ENCODE data around the gene ITPR3. TPM values are rescaled to one million over a fixed set of nuclear protein-coding genes. Genes with fewer than 3 reads are reported as not detected.

The ITPR3 gene
- total RNA-seq, 4 donors from 2014 or later = 174 to 206 (median 199) TPM

GRCh38 chr6:33668914-33669313 lies 47.8 kb downstream of the ITPR3 start:
- 51% methylated on average over 16 of the region's 17 CpGs for WGBS

DNA sequence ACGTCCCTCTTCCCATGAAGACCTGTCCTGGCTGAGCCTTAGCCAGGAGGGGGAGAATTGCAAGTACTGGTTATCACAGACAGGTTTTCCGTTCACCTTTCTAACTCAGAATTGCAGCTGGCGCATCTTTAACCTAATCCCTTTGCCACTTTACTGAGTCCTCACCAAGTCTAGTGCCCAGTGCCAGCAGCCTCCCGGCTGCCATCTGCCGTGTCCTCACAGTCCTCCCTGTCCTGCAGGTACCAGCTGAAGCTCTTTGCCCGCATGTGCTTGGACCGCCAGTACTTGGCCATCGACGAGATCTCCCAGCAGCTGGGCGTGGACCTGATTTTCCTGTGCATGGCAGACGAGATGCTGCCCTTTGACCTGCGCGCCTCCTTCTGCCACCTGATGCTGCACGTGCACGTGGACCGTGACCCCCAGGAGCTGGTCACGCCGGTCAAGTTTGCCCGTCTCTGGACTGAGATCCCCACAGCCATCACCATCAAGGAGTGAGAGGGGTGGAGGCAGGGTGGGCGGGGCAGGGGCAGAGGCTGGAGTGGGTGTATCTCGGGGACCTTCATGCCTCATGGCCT lies 49.1 kb downstream of the ITPR3 start:
- Histone ChIP-seq H3K27me3 (no peaks in the 10 kb centered on the region), H3K27ac (peak overlapping the region; percentile 33), H3K36me3 (peaks cover 95% of the 10 kb centered on the region), H3K4me1 (peaks cover 7% of the 10 kb centered on the region), H3K9me3 (no peaks in the 10 kb centered on the region), H3K4me3 (no peak overlapping the region)
- no peak for DNase-seq (ENCODE audit: low spot score in 2 of 2)
- 89% methylated on average over 20 of the region's 21 CpGs for WGBS
- TF ChIP-seq POLR2A (IDR thresholded peaks at IDR 0.05) = no peak

More at GRCh38 chr6:33668914-33669313, 47.8 kb downstream of the ITPR3 start:
- Histone ChIP-seq H3K9me3 (no peaks in the 10 kb centered on the region), H3K27me3 (no peaks in the 10 kb centered on the region), H3K36me3 (peaks cover 95% of the 10 kb centered on the region), H3K27ac (peak overlapping the region; percentile 40), H3K4me1 (peaks cover 7% of the 10 kb centered on the region), H3K4me3 (no peak overlapping the region)
- DNase-seq (ENCODE audit: low spot score in 2 of 2) = peak in 1 of 2 donors; percentile 70
- TF ChIP-seq, protein P1, sequence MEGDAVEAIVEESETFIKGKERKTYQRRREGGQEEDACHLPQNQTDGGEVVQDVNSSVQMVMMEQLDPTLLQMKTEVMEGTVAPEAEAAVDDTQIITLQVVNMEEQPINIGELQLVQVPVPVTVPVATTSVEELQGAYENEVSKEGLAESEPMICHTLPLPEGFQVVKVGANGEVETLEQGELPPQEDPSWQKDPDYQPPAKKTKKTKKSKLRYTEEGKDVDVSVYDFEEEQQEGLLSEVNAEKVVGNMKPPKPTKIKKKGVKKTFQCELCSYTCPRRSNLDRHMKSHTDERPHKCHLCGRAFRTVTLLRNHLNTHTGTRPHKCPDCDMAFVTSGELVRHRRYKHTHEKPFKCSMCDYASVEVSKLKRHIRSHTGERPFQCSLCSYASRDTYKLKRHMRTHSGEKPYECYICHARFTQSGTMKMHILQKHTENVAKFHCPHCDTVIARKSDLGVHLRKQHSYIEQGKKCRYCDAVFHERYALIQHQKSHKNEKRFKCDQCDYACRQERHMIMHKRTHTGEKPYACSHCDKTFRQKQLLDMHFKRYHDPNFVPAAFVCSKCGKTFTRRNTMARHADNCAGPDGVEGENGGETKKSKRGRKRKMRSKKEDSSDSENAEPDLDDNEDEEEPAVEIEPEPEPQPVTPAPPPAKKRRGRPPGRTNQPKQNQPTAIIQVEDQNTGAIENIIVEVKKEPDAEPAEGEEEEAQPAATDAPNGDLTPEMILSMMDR (IDR thresholded peaks at IDR 0.05) = no peak
- TF ChIP-seq POLR2A (IDR thresholded peaks at IDR 0.05) (no peak), EP300 (IDR thresholded peaks at IDR 0.05) (no peak), POLR2AphosphoS5 (IDR thresholded peaks at IDR 0.05) (no peak)

- H3K36me3 ChIP-seq = peaks cover 95% of the 10 kb centered on the region
- no peak overlapping the region for H3K4me3 ChIP-seq
- H3K9me3 ChIP-seq = no peaks in the 10 kb centered on the region
- no peak for DNase-seq (ENCODE audit: low spot score in 2 of 2)
- H3K4me1 ChIP-seq = peaks cover 12% of the 10 kb centered on the region
- TF ChIP-seq EP300 (IDR thresholded peaks at IDR 0.05) = no peak
- no peak for TF ChIP-seq POLR2A (IDR thresholded peaks at IDR 0.05)
- TF ChIP-seq, protein P1 (IDR thresholded peaks at IDR 0.05) = no peak
- no peak for TF ChIP-seq POLR2AphosphoS5 (IDR thresholded peaks at IDR 0.05)
- WGBS = 78% methylated on average over 26 of the region's 30 CpGs
- H3K27ac ChIP-seq = peak overlapping the region; percentile 35
- H3K27me3 ChIP-seq = no peaks in the 10 kb centered on the region
Measured at GRCh38 chr6:33670971-33671743, 50.0 kb downstream of the ITPR3 start.

DNA sequence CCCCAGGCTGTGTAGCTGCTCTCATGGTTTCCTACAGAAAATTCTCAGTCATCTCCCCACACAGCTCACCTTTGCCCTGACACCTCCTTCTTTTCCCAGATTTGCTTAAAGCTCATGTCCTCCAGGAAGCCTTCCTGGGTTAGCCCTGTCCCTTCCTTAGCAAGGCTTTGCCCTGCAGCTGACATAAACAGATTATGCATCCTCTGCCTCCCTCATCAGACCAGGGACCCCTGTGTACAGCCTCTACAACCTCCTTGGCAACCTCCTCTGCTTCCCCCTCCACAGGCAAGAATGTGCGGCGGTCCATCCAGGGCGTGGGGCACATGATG lies 50.6 kb downstream of the ITPR3 start:
- H3K27me3 ChIP-seq = no peaks in the 10 kb centered on the region
- TF ChIP-seq EP300 (IDR thresholded peaks at IDR 0.05) (no peak), POLR2AphosphoS5 (IDR thresholded peaks at IDR 0.05) (no peak), POLR2A (IDR thresholded peaks at IDR 0.05) (no peak)
- TF ChIP-seq, protein P1 (IDR thresholded peaks at IDR 0.05) = no peak
- peaks cover 95% of the 10 kb centered on the region for H3K36me3 ChIP-seq
- H3K4me1 ChIP-seq = peaks cover 12% of the 10 kb centered on the region
- no peak for DNase-seq (ENCODE audit: low spot score in 2 of 2)
- H3K9me3 ChIP-seq = no peaks in the 10 kb centered on the region
- H3K27ac ChIP-seq = peak overlapping the region; percentile 41
- 100% methylated on average over 3 of the region's 3 CpGs for WGBS
- H3K4me3 ChIP-seq = no peak overlapping the region

DNA sequence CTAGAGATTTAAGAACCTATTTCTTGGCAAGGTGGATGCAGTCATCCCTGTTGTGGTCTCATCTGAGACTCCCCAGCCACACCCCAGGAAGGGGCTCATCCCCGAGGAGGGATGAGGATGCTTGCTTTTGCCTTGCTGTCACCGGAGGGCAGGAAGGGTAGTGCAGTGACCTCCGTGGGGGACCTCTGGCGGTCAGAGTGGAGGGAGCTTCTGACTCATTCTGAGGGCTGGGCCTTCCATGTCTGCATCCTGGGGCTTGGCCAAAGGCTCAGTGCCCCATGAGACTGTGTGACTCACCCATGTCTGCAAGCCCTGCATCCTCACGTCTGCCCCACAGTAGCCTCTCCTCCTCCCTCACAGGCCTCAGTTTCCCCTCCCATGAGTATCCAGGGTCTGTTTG lies 51.7 kb downstream of the ITPR3 start:
- no peak overlapping the region for H3K27ac ChIP-seq
- H3K4me3 ChIP-seq = no peak overlapping the region
- WGBS = 43% methylated on average over 4 of the region's 5 CpGs
- H3K27me3 ChIP-seq = no peaks in the 10 kb centered on the region
- TF ChIP-seq POLR2AphosphoS5 (IDR thresholded peaks at IDR 0.05) (peak in 1 of 3 donors; percentile 5), POLR2A (IDR thresholded peaks at IDR 0.05) (no peak), EP300 (IDR thresholded peaks at IDR 0.05) (no peak)
- TF ChIP-seq, protein P1 (IDR thresholded peaks at IDR 0.05) = peak; percentile 21 to 53
- DNase-seq (ENCODE audit: low spot score in 2 of 2) = peak in 1 of 2 donors; percentile 92
- H3K4me1 ChIP-seq = peaks cover 12% of the 10 kb centered on the region
- H3K9me3 ChIP-seq = no peaks in the 10 kb centered on the region
- peaks cover 95% of the 10 kb centered on the region for H3K36me3 ChIP-seq

Data from suprapubic skin (tissue), 4 donors.